ENCODE results near the gene C1QL1. TPM values are rescaled to one million over a fixed set of nuclear protein-coding genes. Genes with fewer than 3 reads are reported as not detected.

C1QL1 gene
- total and polyA plus RNA-seq, 2 of the 13 experiments (the other 11 are each of a cell fraction or from before 2014, with no cell fraction given) = 0.11 TPM

GRCh38 chr17:44941712-44942331 is 26.3 kb downstream of the C1QL1 start:
- no peak overlapping the region for H3K4me2 ChIP-seq (ENCODE audit: low read depth, low read length)
- no peak overlapping the region for H3K4me3 ChIP-seq (replicated peaks in 1 of 3; ENCODE audit: insufficient read depth in 1 of 3, low read depth in 2 of 3, low read length in 3 of 3)
- BruUV-seq (replicated peaks) = no TSS peak
- DNase-seq (ENCODE audit: low spot score) (no peak), ATAC-seq (peak; percentile 47), FAIRE-seq (no peak)
- intact Hi-C loops (cut with micrococcal nuclease; ENCODE audit: unreplicated experiment) (no loop called here), in situ Hi-C loops (cut with HindIII; ENCODE audit: extremely low pct_ligation_motif_present, low pct_unique_long_range_greater_than_20kb) (no loop called here)
- no peaks in the 10 kb centered on the region; a peak in 1 of 5 replicates for H3K27me3 ChIP-seq (ENCODE audit: control insufficient read depth in 1 of 2, insufficient read depth in 2 of 2, low read length in 2 of 2)
- H3K79me2 ChIP-seq (ENCODE audit: insufficient read depth, low read length) = peaks cover 68% of the 10 kb centered on the region
- H3K9ac ChIP-seq (ENCODE audit: insufficient read depth, low read depth, low read length) = no peak overlapping the region
- peaks cover 0 to 11% of the 10 kb centered on the region in 2 experiments; a peak in 2 of 5 replicates for H3K36me3 ChIP-seq (replicated peaks in 1 of 2; ENCODE audit: control insufficient read depth in 1 of 2, insufficient read depth in 2 of 2, low read length in 2 of 2)
- H4K20me1 ChIP-seq (ENCODE audit: insufficient read depth, low read length) = no peaks in the 10 kb centered on the region
- 92% methylated on average over 9 of the region's 9 CpGs for WGBS (ENCODE audit: low lambda C conversion rate)
- ChIA-PET CTCF (ENCODE audit: low intra/inter-chr PET ratio, low total read pairs) (no interaction called here), POLR2A (no interaction called here)
- H3K27ac ChIP-seq (ENCODE audit: extremely low read length, insufficient read depth, low read length) = no peak overlapping the region
- H3K9me3 ChIP-seq (ENCODE audit: low read length) = no peaks in the 10 kb centered on the region
- H2AFZ ChIP-seq (ENCODE audit: low read length) = no peak overlapping the region
- peaks cover 60% of the 10 kb centered on the region for H3K4me1 ChIP-seq (ENCODE audit: insufficient read depth, low read length)
- TF ChIP-seq ESRRA (CRISPR knock-in tag; IDR thresholded peaks at IDR 0.05; ENCODE audit: low read depth) (no peak), REL (CRISPR knock-in tag; conservative IDR thresholded peaks at IDR 0.05) (no peak), TAF15 (IDR thresholded peaks at IDR 0.05; ENCODE audit: low read depth, low read length, poor library complexity, severe bottlenecking) (no peak), HOXA5 (CRISPR knock-in tag; IDR thresholded peaks at IDR 0.05) (no peak), ZNF296 (CRISPR knock-in tag; conservative IDR thresholded peaks at IDR 0.05) (no peak), SNRNP70 (IDR thresholded peaks at IDR 0.05; ENCODE audit: low read depth, low read length) (no peak), ZXDC (CRISPR knock-in tag; IDR thresholded peaks at IDR 0.05) (no peak), DNMT3B (CRISPR knock-in tag; conservative IDR thresholded peaks at IDR 0.05) (no peak), ZFP62 (CRISPR knock-in tag; IDR thresholded peaks at IDR 0.05) (no peak), ZSCAN12 (CRISPR knock-in tag; IDR thresholded peaks at IDR 0.05) (no peak), FOXC1 (CRISPR knock-in tag; IDR thresholded peaks at IDR 0.05; ENCODE audit: borderline replicate concordance) (0 out of 2 replicates have a peak, but pooled peaks have one; percentile 31), HNRNPK (IDR thresholded peaks at IDR 0.05; ENCODE audit: low read depth, low read length, poor library complexity, severe bottlenecking) (no peak), NFATC3 (CRISPR knock-in tag; IDR thresholded peaks at IDR 0.05) (no peak), SAFB2 (CRISPR knock-in tag; IDR thresholded peaks at IDR 0.05; ENCODE audit: borderline replicate concordance, low read depth) (0 out of 2 replicates have a peak, but pooled peaks have one; percentile 42), ZNF143 (CRISPR knock-in tag; IDR thresholded peaks at IDR 0.05) (peak; percentile 40; the same call in 1 of the 2 replicates)
- TF ChIP-seq, protein P1, sequence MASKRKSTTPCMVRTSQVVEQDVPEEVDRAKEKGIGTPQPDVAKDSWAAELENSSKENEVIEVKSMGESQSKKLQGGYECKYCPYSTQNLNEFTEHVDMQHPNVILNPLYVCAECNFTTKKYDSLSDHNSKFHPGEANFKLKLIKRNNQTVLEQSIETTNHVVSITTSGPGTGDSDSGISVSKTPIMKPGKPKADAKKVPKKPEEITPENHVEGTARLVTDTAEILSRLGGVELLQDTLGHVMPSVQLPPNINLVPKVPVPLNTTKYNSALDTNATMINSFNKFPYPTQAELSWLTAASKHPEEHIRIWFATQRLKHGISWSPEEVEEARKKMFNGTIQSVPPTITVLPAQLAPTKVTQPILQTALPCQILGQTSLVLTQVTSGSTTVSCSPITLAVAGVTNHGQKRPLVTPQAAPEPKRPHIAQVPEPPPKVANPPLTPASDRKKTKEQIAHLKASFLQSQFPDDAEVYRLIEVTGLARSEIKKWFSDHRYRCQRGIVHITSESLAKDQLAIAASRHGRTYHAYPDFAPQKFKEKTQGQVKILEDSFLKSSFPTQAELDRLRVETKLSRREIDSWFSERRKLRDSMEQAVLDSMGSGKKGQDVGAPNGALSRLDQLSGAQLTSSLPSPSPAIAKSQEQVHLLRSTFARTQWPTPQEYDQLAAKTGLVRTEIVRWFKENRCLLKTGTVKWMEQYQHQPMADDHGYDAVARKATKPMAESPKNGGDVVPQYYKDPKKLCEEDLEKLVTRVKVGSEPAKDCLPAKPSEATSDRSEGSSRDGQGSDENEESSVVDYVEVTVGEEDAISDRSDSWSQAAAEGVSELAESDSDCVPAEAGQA (IDR thresholded peaks at IDR 0.05; ENCODE audit: low read depth) = no peak
- TF ChIP-seq, protein P1 (CRISPR knock-in tag; IDR thresholded peaks at IDR 0.05; ENCODE audit: borderline replicate concordance) = no peak

All from HepG2 (cell line).